ENCODE results near the gene ATM.
"Not testable (repeated sequence)": the region's sequence is repeated elsewhere in the genome, so short reads cannot be mapped to it uniquely, and the experiment has no call there.

DNA sequence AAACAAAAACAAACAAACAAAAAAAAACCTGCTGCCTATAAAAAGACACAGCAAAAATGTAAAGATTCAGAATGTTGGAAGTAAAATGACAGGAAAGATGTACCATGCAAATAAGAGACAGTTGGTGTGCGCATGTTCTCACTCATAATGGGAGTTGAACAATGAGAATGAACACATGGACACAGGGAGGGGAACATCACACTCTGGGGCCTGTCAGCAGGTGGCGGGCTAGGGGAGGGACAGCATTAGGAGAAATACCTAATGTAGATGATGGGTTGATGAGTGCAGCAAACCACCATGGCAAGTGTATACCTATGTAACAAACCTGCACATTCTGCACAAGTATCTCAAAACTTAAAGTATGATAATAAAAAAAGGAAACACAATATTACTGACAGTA is 194.7 kb downstream of the ATM start:
- peak; percentile 55 for TF ChIP-seq CTCF (IDR thresholded peaks at IDR 0.05; ENCODE audit: low read depth, low read length, poor library complexity, severe bottlenecking)
- TF ChIP-seq EZH2phosphoT487 (IDR thresholded peaks at IDR 0.05; ENCODE audit: borderline replicate concordance, low read length), result not testable (repeated sequence)

Measured in DOHH2 (cell line).